CD4-positive, alpha-beta T cell treated with Interleukin-15 for 4 hours (primary cell): ENCODE data around the gene VPS8.
"Not testable (repeated sequence)": the region's sequence is repeated elsewhere in the genome, so short reads cannot be mapped to it uniquely, and the experiment has no call there.

Experiments used
- DNase-seq: peaks from one replicate; pipeline ENCODE4 v3.0.0-alpha.2; 2020; ENCODE audit warnings: low spot score

Gene VPS8

DNA sequence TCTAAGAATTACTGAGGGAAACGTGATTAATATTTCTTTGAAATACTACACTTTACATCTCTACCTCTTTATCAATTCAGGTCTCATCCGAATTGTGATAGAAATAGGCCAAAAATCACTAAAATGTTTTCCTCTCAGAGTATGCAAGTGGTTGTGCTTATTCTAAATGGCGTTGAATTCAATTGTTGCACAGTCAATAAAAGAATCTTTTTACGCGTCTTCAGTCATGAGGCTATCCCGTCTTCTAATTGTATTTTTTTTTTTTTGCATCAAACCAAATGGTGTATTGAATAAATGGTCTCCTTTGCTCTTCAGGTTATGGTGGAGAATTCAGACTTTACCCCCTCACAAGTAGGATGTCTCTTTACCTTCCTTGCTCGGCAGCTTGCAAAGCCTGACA lies 112.6 kb downstream of the VPS8 start:
- no peak for DNase-seq

DNA sequence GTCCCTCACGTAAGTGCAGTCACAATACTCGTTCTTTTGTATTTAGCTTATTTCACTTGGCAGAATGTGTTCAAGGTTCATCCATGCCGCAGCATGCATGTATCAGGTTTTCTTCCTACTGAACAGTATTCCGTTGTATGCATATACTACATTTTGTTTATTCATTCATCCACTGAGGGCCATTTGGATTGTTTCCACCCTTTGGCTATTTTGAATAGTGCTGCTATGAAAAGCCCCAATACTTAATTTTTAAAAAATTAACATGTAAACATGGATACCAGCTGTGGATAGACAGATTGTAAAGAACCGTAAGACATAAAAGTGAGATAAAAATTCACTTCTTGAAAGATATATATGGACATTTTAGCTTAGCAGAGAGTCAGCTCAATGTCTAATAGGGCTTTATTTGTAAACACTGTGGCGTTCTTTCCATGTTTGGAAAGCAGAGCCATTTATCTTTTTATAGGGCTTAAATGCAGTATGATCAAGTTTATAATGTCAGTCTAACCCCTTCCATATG lies 115.9 kb downstream of the VPS8 start:
- DNase-seq: no peak

DNA sequence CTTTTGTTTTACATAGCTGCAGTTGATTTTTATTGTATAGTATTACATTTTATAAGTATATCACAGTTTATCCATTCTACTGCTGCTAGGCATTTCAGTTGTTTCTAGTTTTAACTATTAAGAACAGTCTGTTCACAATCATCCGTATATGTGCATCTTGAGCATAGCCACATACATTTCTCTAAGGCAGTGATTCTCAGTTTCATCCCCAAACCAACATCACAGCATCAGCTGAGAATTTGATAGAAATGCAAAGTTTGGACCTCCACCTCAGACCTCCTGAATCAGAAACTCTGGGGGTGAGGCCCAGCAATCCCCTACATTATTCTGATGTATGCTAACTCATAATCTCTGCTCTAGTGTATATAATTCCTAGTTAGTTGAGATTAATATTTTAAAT lies 120.8 kb downstream of the VPS8 start:
- no peak for DNase-seq

DNA sequence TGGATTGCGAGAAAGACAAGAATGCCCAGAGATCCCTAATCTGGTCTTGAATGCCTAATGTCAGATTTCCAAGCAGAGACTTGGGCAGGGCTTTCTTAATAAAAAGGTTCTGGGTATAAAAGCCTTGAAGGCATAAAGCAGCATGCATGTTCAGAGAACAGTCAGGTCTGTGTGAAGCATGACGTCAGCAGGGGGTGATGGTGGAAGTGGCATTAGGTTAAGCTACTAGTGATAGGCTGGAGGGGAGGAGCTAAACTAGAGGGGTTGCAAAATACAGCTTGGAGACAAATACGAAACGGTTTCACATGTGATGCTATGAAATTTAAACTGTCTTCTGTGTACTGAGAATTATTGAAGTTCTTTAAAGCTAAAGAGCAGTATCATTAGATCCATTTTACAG lies 125.6 kb downstream of the VPS8 start:
- DNase-seq: no peak

DNA sequence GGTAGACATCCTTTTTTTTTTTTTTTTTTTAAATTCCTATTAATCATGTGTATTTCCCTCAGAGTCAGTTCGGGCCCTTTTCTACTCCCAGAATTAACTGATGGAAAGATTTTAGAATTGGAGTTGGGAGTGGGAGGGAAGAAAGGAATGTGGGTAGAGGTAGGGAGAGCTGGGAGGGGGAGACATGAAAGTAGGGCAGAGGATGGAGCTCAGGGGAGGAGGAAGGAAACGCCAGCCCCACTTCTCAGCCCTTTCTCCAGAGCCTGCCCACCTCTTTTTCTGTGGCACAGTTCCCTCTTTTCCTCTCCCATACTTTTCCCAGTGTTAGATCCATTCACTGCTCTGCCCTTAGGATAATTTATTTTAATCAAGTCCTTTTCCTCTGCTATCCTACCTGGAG lies 129.4 kb downstream of the VPS8 start:
- DNase-seq: no peak

DNA sequence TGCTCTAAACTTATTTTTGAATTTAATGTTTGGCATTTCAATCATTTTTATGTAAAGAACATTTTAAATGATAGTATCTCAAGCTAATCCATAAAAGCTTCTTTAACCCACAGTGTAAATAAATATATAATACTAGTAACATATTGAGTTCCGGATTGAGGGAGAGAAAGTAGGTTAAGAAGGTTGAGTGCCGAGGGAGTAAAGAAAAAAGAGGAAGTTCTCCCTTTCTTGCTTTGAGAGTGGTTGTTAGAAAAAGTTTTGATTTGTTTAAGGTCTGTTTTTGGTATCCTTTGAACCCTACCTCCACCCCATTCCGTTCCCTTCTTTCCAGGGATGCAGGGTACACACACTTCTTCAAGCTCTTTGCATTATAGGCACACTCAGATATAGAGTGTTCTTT lies 130.8 kb downstream of the VPS8 start:
- DNase-seq: no peak

DNA sequence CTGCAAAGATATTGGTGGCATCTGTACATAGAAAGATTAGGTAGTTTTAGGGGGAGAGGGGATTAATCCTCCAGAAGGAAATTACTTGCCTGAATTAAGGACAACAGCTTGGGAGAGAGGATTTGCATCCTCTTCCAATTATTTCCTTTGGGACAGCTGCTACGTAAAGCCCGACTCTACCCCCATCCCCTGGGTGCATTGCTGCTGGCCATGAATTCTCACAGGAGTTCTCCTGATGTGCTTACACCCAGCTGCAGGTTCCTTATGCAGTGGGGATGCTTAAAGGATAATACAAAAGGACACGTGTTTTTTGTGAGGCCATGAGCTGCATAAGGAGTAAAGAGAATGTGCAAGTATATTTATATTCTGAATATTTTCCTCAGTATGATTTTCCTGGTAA lies 132.3 kb downstream of the VPS8 start:
- no peak for DNase-seq

DNA sequence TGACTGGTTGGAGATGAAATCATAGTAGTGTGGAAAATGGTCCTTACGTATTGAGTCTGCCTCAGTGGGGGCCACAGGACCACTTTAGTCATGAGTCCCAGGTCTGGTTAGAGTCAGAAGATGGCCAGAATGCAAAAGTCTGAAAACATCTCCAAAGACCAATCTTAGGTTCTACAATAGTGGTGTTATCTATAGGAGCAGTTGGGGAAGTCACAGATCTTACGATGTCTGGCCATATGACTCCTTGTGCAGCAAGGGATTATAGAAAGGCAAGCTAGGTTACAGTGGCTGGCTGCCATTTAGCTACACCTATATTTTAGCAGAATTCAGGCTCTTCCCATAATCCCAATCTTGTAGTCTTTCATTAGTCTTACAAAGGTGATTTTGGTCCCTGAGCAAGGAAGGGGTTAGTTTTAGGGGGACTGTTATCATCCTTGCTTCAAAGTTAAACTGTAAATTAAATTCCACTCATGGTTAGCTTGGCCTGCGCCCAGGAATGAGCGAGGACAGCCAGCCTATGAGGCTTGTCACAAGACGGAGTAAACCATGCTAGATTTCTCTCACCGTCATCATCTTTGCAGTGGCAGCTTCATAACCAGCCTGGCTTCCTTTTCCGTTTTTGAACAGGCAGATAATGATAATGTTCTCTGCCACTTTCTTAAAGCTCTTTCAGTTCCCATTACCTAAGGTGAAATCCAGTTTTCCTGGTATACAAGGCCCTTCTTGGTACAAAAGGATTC lies 134.1 kb downstream of the VPS8 start:
- no peak for DNase-seq

DNA sequence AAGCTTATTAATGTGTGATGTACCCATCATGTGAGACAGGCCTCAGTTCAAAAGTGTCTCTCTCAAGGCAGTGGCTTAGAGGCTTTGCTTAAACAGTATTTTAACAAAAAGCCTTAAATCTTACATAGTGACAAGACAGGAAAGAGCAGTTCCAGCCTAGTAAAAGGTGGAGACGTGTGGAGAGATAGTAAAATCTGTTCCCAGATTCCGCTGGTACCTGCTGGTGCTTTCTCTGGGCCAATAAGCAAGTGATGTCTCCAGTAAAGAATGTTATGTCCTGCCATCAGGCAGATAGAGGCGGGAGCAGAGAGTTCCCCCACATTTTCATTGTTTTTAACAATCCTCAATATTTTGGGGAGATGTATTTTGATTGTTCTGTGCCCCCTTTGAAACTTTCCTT lies 135.0 kb downstream of the VPS8 start:
- DNase-seq: no peak

DNA sequence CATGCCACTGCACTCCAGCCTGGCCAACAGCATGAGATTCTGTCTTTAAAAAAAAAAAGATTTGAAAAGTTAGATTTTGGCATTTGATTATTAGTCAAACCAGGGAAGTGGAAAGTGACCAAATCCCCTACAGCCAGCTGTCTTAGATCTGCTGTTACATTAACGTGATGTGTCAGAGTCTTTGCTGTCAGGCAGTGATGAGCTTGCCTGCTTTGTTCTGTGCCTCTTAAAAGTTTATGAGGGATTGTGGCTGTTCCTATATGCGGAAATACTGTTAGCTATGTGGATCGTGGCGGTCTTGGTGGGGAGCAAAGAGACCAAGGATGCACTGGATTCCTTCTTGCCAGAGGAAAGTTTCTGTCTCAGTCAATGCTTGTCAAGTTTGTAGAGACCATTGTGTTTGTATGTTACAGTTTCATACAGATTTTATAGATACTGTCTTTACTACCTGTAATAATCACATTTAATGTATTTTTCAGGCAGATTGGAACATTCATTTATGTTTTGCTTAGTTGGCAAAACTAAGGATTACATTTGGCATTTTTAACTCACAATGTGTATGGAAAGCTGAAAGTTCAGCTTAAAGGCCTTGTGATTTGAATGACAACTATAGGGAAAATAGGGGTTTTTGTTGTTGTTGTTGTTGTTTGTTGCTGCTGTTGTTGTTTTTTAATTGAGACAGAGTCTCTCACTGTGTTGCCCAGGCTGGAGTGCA lies 137.4 kb downstream of the VPS8 start:
- no peak for DNase-seq

DNA sequence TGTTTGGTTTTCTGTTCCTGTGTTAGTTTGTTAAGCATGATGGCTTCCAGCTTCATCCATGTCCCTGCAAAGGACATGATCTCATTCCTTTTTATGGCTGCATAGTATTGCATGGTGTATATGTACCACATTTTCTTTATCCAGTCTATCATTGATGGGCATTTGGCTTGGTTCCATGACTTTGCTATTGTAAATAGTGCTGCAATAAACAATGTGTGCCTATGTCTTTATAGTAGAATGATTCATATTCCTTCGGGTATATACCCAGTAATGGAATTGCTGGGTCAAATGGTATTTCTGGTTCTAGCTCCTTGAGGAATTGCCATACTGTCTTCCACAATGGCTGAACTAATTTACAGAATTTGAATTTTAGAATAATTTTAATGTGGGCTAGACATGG lies 138.8 kb downstream of the VPS8 start:
- not testable (repeated sequence) for DNase-seq

DNA sequence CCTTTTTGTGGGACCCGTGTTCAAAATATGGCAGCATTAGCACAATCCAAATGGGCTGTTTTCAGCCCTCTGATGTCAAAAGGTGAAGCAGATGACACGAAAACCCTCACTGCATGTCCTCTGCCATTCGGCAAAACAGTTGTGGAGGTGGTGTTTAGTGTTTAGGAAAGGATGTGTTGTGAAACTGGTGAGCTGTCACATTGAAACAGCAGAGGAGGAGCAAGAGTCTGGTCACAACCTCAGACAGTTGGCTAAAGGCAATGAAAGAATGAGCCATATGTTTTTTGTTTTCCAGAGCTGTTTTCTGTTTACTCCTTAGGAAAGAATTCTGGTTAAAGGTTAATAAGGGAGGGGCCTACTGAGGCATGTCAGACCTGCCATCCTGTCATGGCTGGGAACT lies 140.7 kb downstream of the VPS8 start:
- DNase-seq: no peak

DNA sequence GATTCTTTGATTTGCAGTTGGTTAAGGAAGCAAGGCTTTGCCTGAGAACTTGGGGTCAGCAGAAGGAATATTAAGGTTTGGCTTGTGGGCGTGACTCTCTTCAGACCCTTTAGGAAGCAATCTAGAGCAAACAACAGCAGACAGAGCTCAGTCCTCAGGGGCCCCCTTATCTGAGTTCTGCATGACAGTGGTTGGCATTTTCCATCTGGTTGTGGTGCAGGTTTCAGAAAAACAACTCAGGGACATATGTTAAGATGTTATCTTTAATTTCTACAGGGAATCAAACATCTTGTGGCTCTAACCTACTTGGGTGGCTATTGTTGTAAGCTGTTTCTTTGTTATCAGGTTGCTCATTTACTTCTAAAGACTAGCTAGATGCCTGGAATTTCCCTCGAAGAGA lies 141.4 kb downstream of the VPS8 start:
- DNase-seq: no peak

DNA sequence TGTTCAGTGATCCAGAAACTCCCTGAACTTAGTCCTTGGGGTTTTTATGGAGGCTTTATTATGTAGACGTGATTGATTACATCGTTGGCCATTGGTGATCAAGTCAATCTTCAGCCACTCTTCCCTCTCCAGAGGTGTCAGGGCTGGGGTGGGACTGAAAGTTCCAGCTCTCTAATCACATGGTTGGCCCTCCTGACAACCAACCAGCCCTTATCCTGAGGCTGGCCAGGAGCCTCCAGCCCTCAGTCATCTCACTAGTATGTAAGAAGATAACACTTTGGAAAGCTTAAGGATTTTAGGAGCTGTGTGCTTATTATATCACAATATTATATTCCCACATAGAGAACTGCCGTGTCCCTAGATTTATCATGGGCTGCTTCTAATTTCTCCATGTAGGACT lies 142.3 kb downstream of the VPS8 start:
- no peak for DNase-seq

DNA sequence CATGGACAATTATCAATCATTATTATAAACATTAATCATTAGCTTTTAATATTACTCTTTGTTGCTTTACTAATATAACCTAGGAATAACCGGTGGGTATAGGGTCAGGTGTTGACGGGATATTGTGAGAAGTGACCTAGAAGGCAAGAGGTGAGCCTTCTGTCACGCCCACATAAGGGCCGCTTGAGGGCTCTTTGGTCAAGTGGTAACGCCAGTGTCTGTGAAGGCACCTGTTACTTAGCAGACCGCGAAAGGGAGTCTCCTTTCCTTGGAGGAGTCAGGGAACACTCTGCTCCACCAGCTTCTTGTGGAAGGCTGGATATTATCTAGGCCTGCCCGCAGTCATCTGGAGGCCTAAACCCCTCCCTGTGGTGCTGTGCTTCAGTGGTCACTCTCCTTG lies 142.9 kb downstream of the VPS8 start:
- not testable (repeated sequence) for DNase-seq

DNA sequence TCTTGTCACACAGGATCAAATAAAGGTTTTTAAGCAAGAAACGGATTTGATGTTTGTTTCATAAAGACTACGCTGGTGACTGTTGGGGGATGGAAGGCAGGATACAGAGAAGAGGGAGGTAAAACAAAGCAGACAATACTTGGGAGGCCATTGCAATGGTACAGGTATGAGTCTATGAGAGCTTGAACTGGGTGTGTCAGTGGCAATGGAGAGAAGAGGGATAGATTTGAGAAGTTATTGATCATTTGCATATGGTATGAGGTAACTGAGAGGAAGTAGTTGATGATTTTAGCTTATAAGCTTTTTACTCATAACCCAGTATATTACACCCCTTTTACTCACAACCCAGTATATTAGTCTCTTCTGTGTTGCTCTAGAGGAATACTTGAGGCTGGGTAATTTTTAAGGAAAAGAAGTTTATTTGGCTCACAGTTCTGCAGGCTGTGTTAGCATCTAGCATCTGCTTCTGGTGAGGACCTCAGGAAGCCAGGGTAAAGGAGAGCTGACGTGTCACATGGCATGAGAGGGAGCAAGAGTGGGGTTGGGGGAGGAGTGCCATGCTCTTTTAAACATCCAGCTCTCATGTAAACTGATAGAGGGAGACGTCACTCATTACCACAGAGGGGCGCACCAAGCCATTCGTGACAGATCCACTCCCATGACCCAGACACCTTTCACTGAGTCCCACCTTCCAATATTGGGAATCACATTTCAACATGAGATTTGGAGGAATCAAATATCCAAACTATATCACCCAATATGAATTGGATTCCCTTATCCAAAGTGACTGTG lies 153.9 kb downstream of the VPS8 start:
- DNase-seq: no peak

DNA sequence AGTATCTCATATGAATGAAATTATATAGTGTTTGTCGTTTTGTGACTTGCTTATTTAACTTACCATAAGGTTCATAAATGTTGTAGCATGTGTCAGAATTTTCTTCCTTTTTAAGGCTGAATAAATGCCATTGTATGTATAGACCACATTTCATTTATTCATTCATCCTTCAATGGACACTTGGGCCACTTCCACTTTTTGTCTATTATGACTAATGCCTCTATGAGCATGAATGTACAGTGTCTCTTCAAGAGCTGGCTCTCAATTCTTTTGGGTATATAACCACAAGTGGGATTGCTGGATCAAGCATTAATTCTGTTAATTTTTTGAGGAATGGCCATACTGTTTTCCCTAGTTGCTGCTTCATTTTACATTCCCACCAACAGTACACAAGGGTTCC lies 156.1 kb downstream of the VPS8 start:
- no peak for DNase-seq

DNA sequence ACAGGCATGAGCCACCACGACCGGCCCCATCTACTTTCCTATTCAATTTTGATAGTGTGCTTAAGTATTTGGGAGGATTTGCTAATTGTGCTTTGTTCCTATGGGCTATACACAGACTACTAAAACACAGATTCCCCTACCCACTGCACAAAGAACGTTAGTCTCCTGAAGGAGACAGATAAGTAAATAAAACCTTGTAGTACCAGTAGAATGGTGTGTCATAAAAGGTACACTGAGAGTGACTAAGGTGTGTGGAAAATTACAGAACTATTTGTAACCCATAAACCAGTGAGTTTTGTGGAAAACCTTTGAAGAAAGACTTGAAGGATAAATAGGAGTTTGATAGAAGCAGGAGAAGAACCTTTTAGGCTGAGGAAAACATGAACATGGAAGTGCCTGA lies 158.2 kb downstream of the VPS8 start:
- DNase-seq: no peak

DNA sequence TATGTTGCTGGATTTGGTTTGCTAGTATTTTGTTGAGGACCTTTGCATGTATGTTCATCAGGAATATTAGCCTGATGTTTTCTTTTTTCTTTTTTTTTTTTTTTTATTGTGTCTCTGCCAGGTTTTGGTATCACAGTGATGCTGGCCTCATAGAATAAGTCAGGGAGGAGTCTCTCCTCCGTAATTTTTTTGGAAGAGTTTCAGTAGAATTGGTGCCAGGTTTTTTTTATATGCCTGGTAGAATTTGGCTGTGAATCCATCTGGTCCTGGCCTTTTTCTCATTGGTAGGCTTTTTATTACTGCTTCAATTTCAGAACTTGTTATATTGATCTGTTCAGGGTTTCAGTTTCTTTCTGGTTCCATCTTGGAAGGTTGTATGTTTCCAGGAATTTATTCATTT lies 165.8 kb downstream of the VPS8 start:
- no peak for DNase-seq

DNA sequence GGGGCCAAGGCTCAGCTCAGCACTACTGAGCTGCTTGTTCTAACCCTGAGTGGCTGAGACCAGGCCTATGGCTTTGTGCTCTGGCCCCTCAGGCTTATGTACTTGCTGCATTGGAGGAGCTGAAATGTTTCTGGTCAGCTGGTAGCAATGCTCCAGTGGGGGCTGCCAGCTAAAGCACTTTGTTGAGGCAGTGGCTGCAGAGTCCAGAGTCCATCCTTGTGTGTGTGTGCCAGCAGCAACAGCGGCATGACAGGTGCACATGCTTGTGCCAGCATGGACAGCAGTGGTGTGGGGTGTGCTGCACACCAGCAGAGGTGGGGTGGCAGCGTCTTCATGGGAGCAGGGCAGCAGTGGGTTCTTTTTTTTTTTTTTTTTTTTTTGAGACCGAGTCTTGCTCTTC lies 169.1 kb downstream of the VPS8 start:
- no peak for DNase-seq

DNA sequence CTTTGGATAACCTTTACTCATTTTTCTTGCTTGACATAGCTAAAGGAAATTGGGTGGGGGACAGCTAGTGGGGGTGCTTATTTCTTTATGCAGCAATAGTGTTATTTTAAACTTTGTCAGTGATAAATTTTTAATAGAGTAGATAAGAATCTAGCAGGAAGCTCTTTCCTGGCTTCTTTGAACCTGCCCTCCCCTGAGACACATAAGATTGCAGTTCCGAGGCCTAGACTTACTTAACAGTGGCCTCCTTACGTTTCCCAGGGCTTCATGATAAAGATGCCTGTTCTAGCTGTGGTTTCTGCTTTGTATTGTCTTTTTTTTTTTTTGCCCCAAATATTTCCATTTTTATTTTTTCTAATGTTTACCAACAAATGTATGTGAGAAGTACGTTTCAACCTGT lies 170.1 kb downstream of the VPS8 start:
- DNase-seq: no peak

DNA sequence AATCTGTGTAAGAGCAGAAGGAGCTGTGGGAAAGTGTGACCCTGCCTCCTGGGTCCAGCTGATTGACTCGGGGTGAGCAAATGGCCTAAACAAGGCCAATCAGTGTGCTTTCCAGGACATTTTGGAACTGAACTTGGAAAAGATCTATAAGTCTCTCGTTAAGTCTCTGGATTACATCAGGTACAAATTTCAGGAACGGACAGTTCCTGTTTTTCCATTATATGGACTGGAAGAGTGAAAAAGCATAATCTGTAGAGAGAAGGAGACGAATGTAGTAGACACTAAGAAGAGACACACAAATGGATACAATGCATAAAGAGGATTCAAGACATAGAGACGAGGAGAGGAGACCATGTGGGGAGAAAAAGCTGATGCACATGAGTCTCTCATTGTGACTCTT lies 173.6 kb downstream of the VPS8 start:
- DNase-seq: no peak

DNA sequence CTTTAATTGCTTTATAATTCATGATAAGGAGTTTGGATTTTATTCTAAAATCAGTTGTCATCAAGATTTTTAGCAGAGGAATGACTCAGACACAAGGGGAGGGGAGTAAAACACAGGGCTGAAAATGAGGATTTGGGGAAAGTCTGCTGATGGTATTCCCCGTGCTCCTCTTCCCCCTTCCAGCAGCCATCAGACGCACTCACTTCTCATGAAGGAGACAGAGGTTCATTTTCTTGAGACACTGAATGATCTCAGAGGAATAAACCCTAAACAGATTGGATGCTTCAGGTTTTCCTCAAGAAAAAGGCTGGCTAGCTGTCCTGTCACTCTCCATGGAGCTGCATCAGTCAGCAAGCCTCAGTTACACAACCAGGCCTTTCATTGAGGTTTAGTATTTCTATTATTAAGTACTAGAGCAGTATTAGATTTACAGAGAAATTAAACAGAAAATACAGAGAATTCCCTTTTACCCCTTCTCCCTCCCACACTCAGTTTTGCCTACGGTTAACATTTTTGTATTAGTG lies 174.5 kb downstream of the VPS8 start:
- DNase-seq: no peak
